K562 (cell line): ENCODE measurements around the gene PRRC2A. TPM values are rescaled to one million over a fixed set of nuclear protein-coding genes. Genes with fewer than 3 reads are reported as not detected.

Experiments
- HCFC1 ChIP-seq: IDR thresholded peaks from 2 replicates; pipeline ENCODE4 v1.6.1; 2012; ENCODE audit warnings: low read depth, low read length, improper control_type of control experiment
- NR2C2 ChIP-seq, 2 experiments: fragments of 200-800 bp in 1 of 2; sonication (Bioruptor generic) in 1 of 2; sonication (generic) in 1 of 2; formaldehyde crosslinking in 1 of 2; IDR thresholded peaks; 2 replicates each; pipeline versions ENCODE4 v1.6.1 to v1.8.0; 2016 to 2022; ENCODE audit warnings: mild to moderate bottlenecking in 1 of 2, missing compliant biosample characterization in 1 of 2, missing genetic modification characterization in 1 of 2, missing genetic modification reagents in 1 of 2
- SAP30 ChIP-seq: fragments of 200-600 bp; sonication (generic); IDR thresholded peaks from 2 replicates; pipeline ENCODE4 v1.6.1; 2012; ENCODE audit warnings: borderline replicate concordance, low read depth, mild to moderate bottlenecking, moderate library complexity, low read length, control low read depth, inconsistent platforms; ENCODE audit not compliant: insufficient read depth, poor library complexity, severe bottlenecking
- SMC3 ChIP-seq: conservative IDR thresholded peaks from 2 replicates; pipeline ENCODE4 v1.6.1; 2011; ENCODE audit warnings: low read depth, low read length, improper control_type of control experiment; ENCODE audit not compliant: insufficient read depth
- TCF7L2 ChIP-seq: fragments of 150-350 bp; IDR thresholded peaks from 2 replicates; pipeline ENCODE4 v1.6.1; 2016; ENCODE audit warnings: low read depth, mild to moderate bottlenecking, low read length, moderate library complexity
- ZNF707 ChIP-seq: fragments of 250-450 bp; sonication (Bioruptor Pico); conservative IDR thresholded peaks from 2 replicates; pipeline ENCODE4 v1.8.0; 2022; ENCODE audit warnings: inconsistent platforms, mild to moderate bottlenecking, moderate library complexity
- polyA plus RNA-seq, 8 experiments: library from polyadenylated mRNA; depleted of rRNA in 4 of 8; stranded (reverse) in 5 of 8; unstranded in 3 of 8; fragments of >200 nt; fragmentation: Nextera tagmentation in 2 of 8; fragmentation: Illumina TruSeq in 1 of 8; extraction: Ambion mirVana in 2 of 8; extraction: Trizol in 1 of 8; gene quantifications; 2 replicates each; pipeline versions ENCODE4 v1.2.1 to v1.2.3, GENCODE V29; 2011 to 2014; ENCODE audit warnings: inconsistent platforms in 1 of 8, missing spikeins in 1 of 8
- total RNA-seq, 7 experiments: library from RNA; depleted of rRNA in 6 of 7; stranded (reverse); fragments of >200 nt in 6 of 7; fragmentation: Illumina TruSeq in 2 of 7; extraction: Trizol in 2 of 7; gene quantifications; 2 replicates each; pipeline versions ENCODE4 v1.2.1 to v1.2.3, GENCODE V29; 2011 to 2021; ENCODE audit warnings: low replicate concordance in 1 of 7
- TF ChIP-seq, protein P1 (sequence below): fragments of 450-650 bp; IDR thresholded peaks from 2 replicates; pipeline ENCODE4 v1.6.1; 2017; ENCODE audit warnings: antibody characterized with exemption
- TF ChIP-seq, protein P2 (sequence below), 2 experiments: fragments of 450-650 bp in 1 of 2; sonication (generic) in 1 of 2; formaldehyde crosslinking in 1 of 2; IDR thresholded peaks in 1 of 2; conservative IDR thresholded peaks in 1 of 2; 2 replicates each; pipeline versions ENCODE4 v1.6.1 to v1.8.1; 2016 to 2023; ENCODE audit warnings: mild to moderate bottlenecking in 2 of 2, moderate library complexity in 2 of 2, inconsistent platforms in 1 of 2, missing genetic modification reagents in 1 of 2
- TF ChIP-seq, protein P3 (sequence below), 2 experiments: fragments of 450-650 bp; IDR thresholded peaks; 2 replicates each; pipeline ENCODE4 v1.6.1; 2018; ENCODE audit warnings: mild to moderate bottlenecking in 2 of 2, low read depth in 1 of 2; ENCODE audit not compliant: partially characterized antibody in 2 of 2
- TF ChIP-seq, protein P4 (sequence below): conservative IDR thresholded peaks from 2 replicates; pipeline ENCODE4 v1.6.1; 2011; ENCODE audit warnings: low read depth, mild to moderate bottlenecking, low read length; ENCODE audit not compliant: control insufficient read depth
- TF ChIP-seq, protein P5 (sequence below): fragments of 450-650 bp; formaldehyde crosslinking; IDR thresholded peaks from 2 replicates; pipeline ENCODE4 v1.4.0; 2022; ENCODE audit warnings: missing genetic modification characterization
- TF ChIP-seq, protein P6 (sequence below), 2 experiments: fragments of 450-650 bp in 1 of 2; sonication (generic) in 1 of 2; formaldehyde crosslinking; conservative IDR thresholded peaks; 2 replicates each; pipeline versions ENCODE4 v1.4.0 to v1.8.1; 2020 to 2022; ENCODE audit warnings: mild to moderate bottlenecking in 1 of 2, missing genetic modification reagents in 1 of 2

PRRC2A gene
- total and polyA plus RNA-seq, 9 of the 15 experiments (the other 6 are each of a cell fraction or from before 2014, with no cell fraction given) = 1.0 to 332 (median 63.0) TPM

DNA sequence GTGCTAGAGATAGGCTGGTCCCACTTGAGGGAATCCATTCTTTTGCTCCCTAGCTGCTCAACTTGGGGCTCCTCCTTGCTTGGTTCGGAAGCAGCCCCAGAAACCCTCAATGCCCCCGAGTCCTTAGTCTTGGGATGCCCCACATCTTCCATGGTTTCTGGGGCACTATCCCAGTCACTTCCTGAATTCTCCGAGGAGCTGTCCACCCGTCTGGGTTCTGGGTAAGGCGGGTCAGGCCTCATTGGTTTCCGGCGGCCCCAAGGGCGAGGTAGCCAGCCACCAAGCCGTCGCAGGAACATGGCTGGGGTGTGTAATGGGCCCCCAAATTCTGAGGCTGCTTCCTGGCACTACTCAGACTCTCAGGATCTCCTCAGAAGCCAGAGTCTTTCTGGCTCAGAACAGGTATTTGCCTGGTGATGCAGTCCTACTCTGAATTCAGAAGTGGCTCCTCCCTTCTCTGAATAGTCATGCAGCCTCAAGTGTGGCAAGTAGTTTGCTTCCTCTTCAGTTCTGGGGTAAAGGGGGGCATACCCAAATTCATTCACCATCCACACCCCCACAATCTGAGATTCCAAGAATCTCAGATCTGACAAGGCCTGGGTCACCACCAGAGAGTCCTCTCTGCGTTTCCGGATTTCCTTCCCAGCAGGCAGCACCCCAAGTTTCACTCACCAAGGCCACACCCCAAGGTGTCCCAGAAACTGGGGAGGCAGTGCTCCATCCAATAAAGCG lies 39.3 kb downstream of the PRRC2A start (continued):
- TF ChIP-seq, protein P1, sequence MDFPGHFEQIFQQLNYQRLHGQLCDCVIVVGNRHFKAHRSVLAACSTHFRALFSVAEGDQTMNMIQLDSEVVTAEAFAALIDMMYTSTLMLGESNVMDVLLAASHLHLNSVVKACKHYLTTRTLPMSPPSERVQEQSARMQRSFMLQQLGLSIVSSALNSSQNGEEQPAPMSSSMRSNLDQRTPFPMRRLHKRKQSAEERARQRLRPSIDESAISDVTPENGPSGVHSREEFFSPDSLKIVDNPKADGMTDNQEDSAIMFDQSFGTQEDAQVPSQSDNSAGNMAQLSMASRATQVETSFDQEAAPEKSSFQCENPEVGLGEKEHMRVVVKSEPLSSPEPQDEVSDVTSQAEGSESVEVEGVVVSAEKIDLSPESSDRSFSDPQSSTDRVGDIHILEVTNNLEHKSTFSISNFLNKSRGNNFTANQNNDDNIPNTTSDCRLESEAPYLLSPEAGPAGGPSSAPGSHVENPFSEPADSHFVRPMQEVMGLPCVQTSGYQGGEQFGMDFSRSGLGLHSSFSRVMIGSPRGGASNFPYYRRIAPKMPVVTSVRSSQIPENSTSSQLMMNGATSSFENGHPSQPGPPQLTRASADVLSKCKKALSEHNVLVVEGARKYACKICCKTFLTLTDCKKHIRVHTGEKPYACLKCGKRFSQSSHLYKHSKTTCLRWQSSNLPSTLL = no peak
- TF ChIP-seq SMC3 (no peak), NR2C2 (CRISPR knock-in tag; IDR thresholded peaks at IDR 0.05) (0 out of 2 replicates have a peak, but pooled peaks have one; percentile 27), NR2C2 (tag; IDR thresholded peaks at IDR 0.05) (no peak), TCF7L2 (no peak), SAP30 (peak; percentile 78), HCFC1 (peak; percentile 22; the same call in 1 of the 2 replicates), ZNF707 (CRISPR knock-in tag) (peak; percentile 23; the same call in 1 of the 2 replicates)
- TF ChIP-seq, protein P2, sequence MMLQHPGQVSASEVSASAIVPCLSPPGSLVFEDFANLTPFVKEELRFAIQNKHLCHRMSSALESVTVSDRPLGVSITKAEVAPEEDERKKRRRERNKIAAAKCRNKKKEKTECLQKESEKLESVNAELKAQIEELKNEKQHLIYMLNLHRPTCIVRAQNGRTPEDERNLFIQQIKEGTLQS (IDR thresholded peaks at IDR 0.05) = no peak
- TF ChIP-seq, protein P2 (CRISPR knock-in tag; conservative IDR thresholded peaks at IDR 0.05) = peak; percentile 28; the same call in 1 of the 2 replicates
- TF ChIP-seq, protein P3, sequence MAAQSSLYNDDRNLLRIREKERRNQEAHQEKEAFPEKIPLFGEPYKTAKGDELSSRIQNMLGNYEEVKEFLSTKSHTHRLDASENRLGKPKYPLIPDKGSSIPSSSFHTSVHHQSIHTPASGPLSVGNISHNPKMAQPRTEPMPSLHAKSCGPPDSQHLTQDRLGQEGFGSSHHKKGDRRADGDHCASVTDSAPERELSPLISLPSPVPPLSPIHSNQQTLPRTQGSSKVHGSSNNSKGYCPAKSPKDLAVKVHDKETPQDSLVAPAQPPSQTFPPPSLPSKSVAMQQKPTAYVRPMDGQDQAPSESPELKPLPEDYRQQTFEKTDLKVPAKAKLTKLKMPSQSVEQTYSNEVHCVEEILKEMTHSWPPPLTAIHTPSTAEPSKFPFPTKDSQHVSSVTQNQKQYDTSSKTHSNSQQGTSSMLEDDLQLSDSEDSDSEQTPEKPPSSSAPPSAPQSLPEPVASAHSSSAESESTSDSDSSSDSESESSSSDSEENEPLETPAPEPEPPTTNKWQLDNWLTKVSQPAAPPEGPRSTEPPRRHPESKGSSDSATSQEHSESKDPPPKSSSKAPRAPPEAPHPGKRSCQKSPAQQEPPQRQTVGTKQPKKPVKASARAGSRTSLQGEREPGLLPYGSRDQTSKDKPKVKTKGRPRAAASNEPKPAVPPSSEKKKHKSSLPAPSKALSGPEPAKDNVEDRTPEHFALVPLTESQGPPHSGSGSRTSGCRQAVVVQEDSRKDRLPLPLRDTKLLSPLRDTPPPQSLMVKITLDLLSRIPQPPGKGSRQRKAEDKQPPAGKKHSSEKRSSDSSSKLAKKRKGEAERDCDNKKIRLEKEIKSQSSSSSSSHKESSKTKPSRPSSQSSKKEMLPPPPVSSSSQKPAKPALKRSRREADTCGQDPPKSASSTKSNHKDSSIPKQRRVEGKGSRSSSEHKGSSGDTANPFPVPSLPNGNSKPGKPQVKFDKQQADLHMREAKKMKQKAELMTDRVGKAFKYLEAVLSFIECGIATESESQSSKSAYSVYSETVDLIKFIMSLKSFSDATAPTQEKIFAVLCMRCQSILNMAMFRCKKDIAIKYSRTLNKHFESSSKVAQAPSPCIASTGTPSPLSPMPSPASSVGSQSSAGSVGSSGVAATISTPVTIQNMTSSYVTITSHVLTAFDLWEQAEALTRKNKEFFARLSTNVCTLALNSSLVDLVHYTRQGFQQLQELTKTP (IDR thresholded peaks at IDR 0.05; ENCODE audit: low read depth in 1 of 2, partially characterized antibody in 2 of 2) = peak in 1 of 2 experiments; percentile 89
- TF ChIP-seq, protein P4, sequence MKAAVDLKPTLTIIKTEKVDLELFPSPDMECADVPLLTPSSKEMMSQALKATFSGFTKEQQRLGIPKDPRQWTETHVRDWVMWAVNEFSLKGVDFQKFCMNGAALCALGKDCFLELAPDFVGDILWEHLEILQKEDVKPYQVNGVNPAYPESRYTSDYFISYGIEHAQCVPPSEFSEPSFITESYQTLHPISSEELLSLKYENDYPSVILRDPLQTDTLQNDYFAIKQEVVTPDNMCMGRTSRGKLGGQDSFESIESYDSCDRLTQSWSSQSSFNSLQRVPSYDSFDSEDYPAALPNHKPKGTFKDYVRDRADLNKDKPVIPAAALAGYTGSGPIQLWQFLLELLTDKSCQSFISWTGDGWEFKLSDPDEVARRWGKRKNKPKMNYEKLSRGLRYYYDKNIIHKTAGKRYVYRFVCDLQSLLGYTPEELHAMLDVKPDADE = peak; percentile 75; the same call in 1 of the 2 replicates
- TF ChIP-seq, protein P5, sequence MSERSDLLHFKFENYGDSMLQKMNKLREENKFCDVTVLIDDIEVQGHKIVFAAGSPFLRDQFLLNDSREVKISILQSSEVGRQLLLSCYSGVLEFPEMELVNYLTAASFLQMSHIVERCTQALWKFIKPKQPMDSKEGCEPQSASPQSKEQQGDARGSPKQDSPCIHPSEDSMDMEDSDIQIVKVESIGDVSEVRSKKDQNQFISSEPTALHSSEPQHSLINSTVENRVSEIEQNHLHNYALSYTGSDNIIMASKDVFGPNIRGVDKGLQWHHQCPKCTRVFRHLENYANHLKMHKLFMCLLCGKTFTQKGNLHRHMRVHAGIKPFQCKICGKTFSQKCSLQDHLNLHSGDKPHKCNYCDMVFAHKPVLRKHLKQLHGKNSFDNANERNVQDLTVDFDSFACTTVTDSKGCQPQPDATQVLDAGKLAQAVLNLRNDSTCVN (CRISPR knock-in tag) = peak; percentile 70; the same call in 1 of the 2 replicates
- TF ChIP-seq, protein P6, sequence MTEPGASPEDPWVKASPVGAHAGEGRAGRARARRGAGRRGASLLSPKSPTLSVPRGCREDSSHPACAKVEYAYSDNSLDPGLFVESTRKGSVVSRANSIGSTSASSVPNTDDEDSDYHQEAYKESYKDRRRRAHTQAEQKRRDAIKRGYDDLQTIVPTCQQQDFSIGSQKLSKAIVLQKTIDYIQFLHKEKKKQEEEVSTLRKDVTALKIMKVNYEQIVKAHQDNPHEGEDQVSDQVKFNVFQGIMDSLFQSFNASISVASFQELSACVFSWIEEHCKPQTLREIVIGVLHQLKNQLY (CRISPR knock-in tag; conservative IDR thresholded peaks at IDR 0.05) = 0 out of 4 replicates have a peak, but pooled peaks of 1 of the 2 experiments have one; percentile 34
